IMR-90 (cell line): ENCODE data around the gene TBC1D1. TPM values are rescaled to one million over a fixed set of nuclear protein-coding genes. Genes with fewer than 3 reads are reported as not detected.

Experiments
- ATAC-seq: fragments of 200-7000 bp; cut with Tn5 transposase; 2 replicates; pipeline ENCODE4 v1.9.1; 2020; ENCODE audit warnings: low read depth, mild to moderate bottlenecking, moderate library complexity
- BruUV-seq: library from RNA; stranded (reverse); fragments of 400-500 nt; replicated peaks from 2 replicates; lab custom pipeline; 2021; lab: Mats Ljungman, UMichigan
- CTCF ChIA-PET: fragments of 300-600 bp; formaldehyde crosslinking; extraction: SDS; loops from one replicate; lab custom pipeline; 2021; ENCODE audit warnings: antibody characterized with exemption; lab: Yijun Ruan, JAX
- POLR2A ChIA-PET: fragments of 300-600 bp; sonication (Branson Sonifier 250); formaldehyde crosslinking; loops from one replicate; lab custom pipeline; 2022; ENCODE audit warnings: antibody characterized with exemption; ENCODE audit not compliant: unreplicated experiment; lab: Charles Lee
- DNase-seq: peaks from one replicate; pipeline ENCODE4 v3.0.0; 2013
- H2AFZ ChIP-seq: replicated peaks from 2 replicates; pipeline ENCODE3; 2013; ENCODE audit warnings: low read length, mild to moderate bottlenecking; ENCODE audit not compliant: poor library complexity
- H2AK5ac ChIP-seq: 2 replicates; pipeline ENCODE4 v1.6.1; 2013; ENCODE audit warnings: low read depth, low read length, inconsistent platforms
- H2AK9ac ChIP-seq: replicated peaks from 2 replicates; pipeline ENCODE3; 2013; ENCODE audit warnings: mild to moderate bottlenecking, low read depth, low read length, moderate library complexity; ENCODE audit not compliant: poor library complexity
- H2BK120ac ChIP-seq: 2 replicates; pipeline ENCODE4 v1.6.1; 2013; ENCODE audit warnings: low read depth, low read length, inconsistent platforms
- H2BK15ac ChIP-seq: 3 replicates; pipeline ENCODE4 v1.6.1; 2013; ENCODE audit warnings: low read depth, low read length, inconsistent platforms
- H2BK20ac ChIP-seq: 2 replicates; pipeline ENCODE4 v1.6.1; 2013; ENCODE audit warnings: low read depth, mild to moderate bottlenecking, inconsistent platforms, low read length, moderate library complexity
- H2BK5ac ChIP-seq: 2 replicates; pipeline ENCODE4 v1.6.1; 2013; ENCODE audit warnings: mild to moderate bottlenecking, low read depth, low read length, inconsistent platforms; ENCODE audit not compliant: poor library complexity, severe bottlenecking
- H3K14ac ChIP-seq: replicated peaks from 2 replicates; pipeline ENCODE4 v1.6.1; 2013; ENCODE audit warnings: low read depth, low read length, inconsistent platforms
- H3K18ac ChIP-seq: 2 replicates; pipeline ENCODE4 v1.6.1; 2013; ENCODE audit warnings: low read depth, low read length, control low read depth
- H3K23ac ChIP-seq: 2 replicates; pipeline ENCODE4 v1.6.1; 2013; ENCODE audit warnings: low read depth, low read length, inconsistent platforms
- H3K27ac ChIP-seq: 2 replicates; pipeline ENCODE4 v1.5.1; 2013; ENCODE audit warnings: mild to moderate bottlenecking, control low read depth, low read length; ENCODE audit not compliant: insufficient read depth
- H3K27me3 ChIP-seq: 2 replicates; pipeline ENCODE4 v1.6.1; 2013; ENCODE audit warnings: low read length; ENCODE audit not compliant: control insufficient read depth, insufficient read depth
- H3K36me3 ChIP-seq: 2 replicates; pipeline ENCODE4 v1.6.1; 2013; ENCODE audit warnings: low read length, mixed read lengths; ENCODE audit not compliant: control insufficient read depth, insufficient read depth
- H3K4ac ChIP-seq: 2 replicates; pipeline ENCODE4 v1.6.1; 2013; ENCODE audit warnings: low read depth, low read length, inconsistent platforms
- H3K4me1 ChIP-seq: 2 replicates; pipeline ENCODE4 v1.6.1; 2013; ENCODE audit warnings: low read length, mixed read lengths; ENCODE audit not compliant: control insufficient read depth, insufficient read depth
- H3K4me2 ChIP-seq: 2 replicates; pipeline ENCODE4 v1.6.1; 2013; ENCODE audit warnings: low read depth, mild to moderate bottlenecking, control low read depth, low read length, moderate library complexity
- H3K4me3 ChIP-seq: 2 replicates; pipeline ENCODE4 v1.5.1; 2013; ENCODE audit warnings: low read depth, mild to moderate bottlenecking, control low read depth, low read length, moderate library complexity; ENCODE audit not compliant: insufficient read depth
- H3K56ac ChIP-seq: 2 replicates; pipeline ENCODE4 v1.6.1; 2013; ENCODE audit warnings: low read length, inconsistent platforms; ENCODE audit not compliant: insufficient read depth; ENCODE audit errors: extremely low read depth
- H3K79me1 ChIP-seq, 2 experiments: 2 replicates each; pipeline ENCODE4 v1.6.1; 2013; ENCODE audit warnings: low read length in 2 of 2, inconsistent platforms in 1 of 2, low read depth in 1 of 2
- H3K9ac ChIP-seq: 2 replicates; pipeline ENCODE4 v1.6.1; 2013; ENCODE audit warnings: low read depth, low read length, control low read depth
- H3K9me1 ChIP-seq: 2 replicates; pipeline ENCODE4 v1.6.1; 2013; ENCODE audit warnings: low read length, inconsistent platforms; ENCODE audit not compliant: insufficient read depth
- H3K9me3 ChIP-seq: 2 replicates; pipeline ENCODE4 v1.6.1; 2013; ENCODE audit warnings: low read length; ENCODE audit not compliant: control insufficient read depth, insufficient read depth
- H4K20me1 ChIP-seq: 2 replicates; pipeline ENCODE4 v1.6.1; 2013; ENCODE audit warnings: low read length, inconsistent platforms; ENCODE audit not compliant: insufficient read depth
- H4K5ac ChIP-seq: 2 replicates; pipeline ENCODE4 v1.6.1; 2013; ENCODE audit warnings: mild to moderate bottlenecking, low read depth, low read length, control low read depth
- H4K8ac ChIP-seq, 2 experiments: 2 replicates each; pipeline ENCODE4 v1.6.1; 2013; ENCODE audit warnings: low read depth in 2 of 2, low read length in 2 of 2, control low read depth in 1 of 2, inconsistent platforms in 1 of 2
- H4K91ac ChIP-seq: 2 replicates; pipeline ENCODE4 v1.6.1; 2013; ENCODE audit warnings: low read depth, low read length, inconsistent platforms; ENCODE audit not compliant: insufficient read depth
- BHLHE40 ChIP-seq: fragments of 150-350 bp; IDR thresholded peaks from 2 replicates; pipeline ENCODE4 v1.6.1; 2016; ENCODE audit warnings: mild to moderate bottlenecking, low read depth, low read length
- CEBPB ChIP-seq: IDR thresholded peaks from 2 replicates; pipeline ENCODE4 v1.6.1; 2012; ENCODE audit warnings: low read depth, low read length, improper control_type of control experiment
- CHD1 ChIP-seq: IDR thresholded peaks from 2 replicates; pipeline ENCODE4 v1.6.1; 2012; ENCODE audit warnings: low read depth, low read length, improper control_type of control experiment
- CTCF ChIP-seq: conservative IDR thresholded peaks from 2 replicates; pipeline ENCODE4 v1.5.1; 2012; ENCODE audit warnings: mild to moderate bottlenecking, low read depth, low read length, improper control_type of control experiment
- ELK1 ChIP-seq: fragments of 150-350 bp; IDR thresholded peaks from 2 replicates; pipeline ENCODE4 v1.6.1; 2016; ENCODE audit warnings: low read depth, mild to moderate bottlenecking, low read length, moderate library complexity, borderline replicate concordance
- FOS ChIP-seq: fragments of 150-350 bp; IDR thresholded peaks from 2 replicates; pipeline ENCODE4 v1.6.1; 2016; ENCODE audit warnings: low read depth, low read length
- MAFK ChIP-seq: IDR thresholded peaks from 2 replicates; pipeline ENCODE4 v1.6.1; 2012; ENCODE audit warnings: low read depth, low read length, improper control_type of control experiment
- MAZ ChIP-seq: IDR thresholded peaks from 2 replicates; pipeline ENCODE4 v1.6.1; 2012; ENCODE audit warnings: low read depth, mild to moderate bottlenecking, low read length, improper control_type of control experiment, moderate library complexity, borderline replicate concordance
- MXI1 ChIP-seq: IDR thresholded peaks from 2 replicates; pipeline ENCODE4 v1.6.1; 2012; ENCODE audit warnings: low read depth, mild to moderate bottlenecking, low read length, moderate library complexity, borderline replicate concordance
- NFE2L2 ChIP-seq: fragments of 150-350 bp; IDR thresholded peaks from 2 replicates; pipeline ENCODE4 v1.6.1; 2016; ENCODE audit warnings: low read depth, mild to moderate bottlenecking, low read length
- POLR2A ChIP-seq: IDR thresholded peaks from 2 replicates; pipeline ENCODE4 v1.6.1; 2012; ENCODE audit warnings: mild to moderate bottlenecking, low read depth, low read length
- RAD21 ChIP-seq: IDR thresholded peaks from 2 replicates; pipeline ENCODE4 v1.6.1; 2012; ENCODE audit warnings: low read length, improper control_type of control experiment
- RCOR1 ChIP-seq: IDR thresholded peaks from 2 replicates; pipeline ENCODE4 v1.6.1; 2012; ENCODE audit warnings: mild to moderate bottlenecking, low read length, improper control_type of control experiment; ENCODE audit not compliant: insufficient replicate concordance
- RFX5 ChIP-seq: IDR thresholded peaks from 2 replicates; pipeline ENCODE4 v1.8.0; 2012; ENCODE audit warnings: low read depth, mild to moderate bottlenecking, low read length, moderate library complexity
- SMC3 ChIP-seq: fragments of 150-350 bp; IDR thresholded peaks from 2 replicates; pipeline ENCODE4 v1.6.1; 2016; ENCODE audit warnings: low read depth, mild to moderate bottlenecking, antibody characterized with exemption, low read length, moderate library complexity
- USF2 ChIP-seq: fragments of 150-350 bp; IDR thresholded peaks from 2 replicates; pipeline ENCODE4 v1.6.1; 2017; ENCODE audit warnings: mild to moderate bottlenecking, antibody characterized with exemption, low read length, low read depth
- WGBS, 2 experiments: methylation state at CpG; one replicate each; pipeline versions ENCODE4 v1.1.5 to v1.1.7; 2013; ENCODE audit warnings: missing lambda C conversion rate in 2 of 2; ENCODE audit not compliant: insufficient read length in 1 of 2; ENCODE audit errors: extremely low coverage in 2 of 2; 5-methylcytosine and 5-hydroxymethylcytosine counted together
- dilution Hi-C: fragments of 300-500 bp; cut with HindIII; formaldehyde crosslinking; loops from one replicate; pipeline ENCODE4 v1.14.3; 2018; ENCODE audit warnings: low sequenced_read_pairs; ENCODE audit not compliant: unreplicated experiment
- in situ Hi-C: fragments of 300-500 bp; cut with MboI; formaldehyde crosslinking; loops from 3 replicates; pipeline ENCODE4 v1.14.3; 2019; ENCODE audit warnings: low sequenced_read_pairs, inconsistent platforms, mixed read lengths
- intact Hi-C: fragments of 100-400 bp; cut with micrococcal nuclease; formaldehyde crosslinking; loops from 2 replicates; pipeline ENCODE4 v1.10.0; 2022
- polyA plus RNA-seq, 3 experiments: library from polyadenylated mRNA; depleted of rRNA; stranded (reverse); fragments of >200 nt; gene quantifications; 2 replicates each; pipeline ENCODE4 v1.2.3, GENCODE V29; 2012; ENCODE audit warnings: low replicate concordance in 1 of 3
- total RNA-seq: library from RNA; depleted of rRNA; stranded (reverse); fragments of >200 nt; gene quantifications from 2 replicates; pipeline ENCODE4 v1.2.3, GENCODE V29; 2012

TBC1D1 gene
- total and polyA plus RNA-seq, 2 of the 4 experiments (the other 2 are of a cell fraction): 42.4 to 104 TPM

GRCh38 chr4:37909332-37910090 is 18.6 kb downstream of the TBC1D1 start:
- DNase-seq (no peak), ATAC-seq (no peak)
- in situ Hi-C loops (no loop called here), dilution Hi-C loops (no loop called here), intact Hi-C loops (no loop called here)
- Histone ChIP-seq H4K8ac (no peak overlapping the region), H3K4me1 (no peaks in the 10 kb centered on the region), H2BK120ac (no peak overlapping the region), H3K9me1 (no peaks in the 10 kb centered on the region), H3K56ac (no peak overlapping the region), H4K20me1 (no peaks in the 10 kb centered on the region), H3K4ac (no peak overlapping the region), H4K5ac (no peak overlapping the region), H3K9ac (no peak overlapping the region), H3K9me3 (no peaks in the 10 kb centered on the region), H3K79me1 (no peaks in the 10 kb centered on the region), H2BK15ac (no peak overlapping the region), H3K27me3 (peaks cover 20% of the 10 kb centered on the region), H3K4me3 (no peak overlapping the region), H2AFZ (no peak overlapping the region), H4K91ac (no peak overlapping the region), H2AK9ac (no peak overlapping the region), H3K4me2 (no peak overlapping the region), H2BK20ac (no peak overlapping the region), H2AK5ac (no peak overlapping the region), H3K36me3 (no peaks in the 10 kb centered on the region), H3K27ac (no peak overlapping the region), H3K23ac (no peak overlapping the region), H3K18ac (no peak overlapping the region), H3K14ac (no peak overlapping the region), H2BK5ac (no peak overlapping the region)
- TF ChIP-seq BHLHE40: no peak
- TF ChIP-seq MAFK: no peak
- no peak for TF ChIP-seq FOS
- TF ChIP-seq CEBPB: no peak
- no peak for TF ChIP-seq NFE2L2
- TF ChIP-seq MAZ: no peak
- no peak for TF ChIP-seq POLR2A
- no peak for TF ChIP-seq SMC3
- no peak for TF ChIP-seq USF2
- no peak for TF ChIP-seq RAD21
- no peak for TF ChIP-seq MXI1
- no peak for TF ChIP-seq ELK1
- TF ChIP-seq CTCF: no peak
- no peak for TF ChIP-seq RFX5
- no peak for TF ChIP-seq CHD1
- no peak for TF ChIP-seq RCOR1
- POLR2A ChIA-PET: no interaction called here
- CTCF ChIA-PET: no interaction called here
- 85% methylated on average over 3 of the region's 8 CpGs; no CpG with 5 or more reads in 1 of the 2 experiments for WGBS, 2 experiments
- no TSS peak for BruUV-seq
